ENCODE data around the gene TSFM.

- TF ChIP-seq ZSCAN5A (tag by site-specific recombination; IDR thresholded peaks at IDR 0.05) (no peak), ZNF660 (tag by site-specific recombination; IDR thresholded peaks at IDR 0.05) (no peak), BCL11A (tag by site-specific recombination; IDR thresholded peaks at IDR 0.05; ENCODE audit: low read depth) (no peak), ZNF121 (tag by site-specific recombination; IDR thresholded peaks at IDR 0.05) (no peak), CTCF (tag by site-specific recombination; IDR thresholded peaks at IDR 0.05) (no peak), ZNF571 (tag by site-specific recombination; IDR thresholded peaks at IDR 0.05) (no peak), ZNF423 (tag by site-specific recombination; IDR thresholded peaks at IDR 0.05) (no peak)
Observed at GRCh38 chr12:57836442-57837375, 54.1 kb downstream of the TSFM start.

Measured in HEK293 (cell line).